Esophagus muscularis mucosa (tissue), 4 donors: ENCODE measurements around the gene GLP2R. TPM values are rescaled to one million over a fixed set of nuclear protein-coding genes. Genes with fewer than 3 reads are reported as not detected.

Experiments
- DNase-seq: peaks from one replicate; pipeline ENCODE4 v3.0.0-alpha.2; 2017; ENCODE audit errors: extremely low spot score
- H3K27ac ChIP-seq, 4 donors: fragments of 200-600 bp; sonication (generic); replicated peaks in 1 of 4; 1 replicate in 3 of 4; 2 replicates in 1 of 4; pipeline ENCODE4 v1.5.1; 2016 to 2019; ENCODE audit warnings: mild to moderate bottlenecking in 1 of 4
- H3K27me3 ChIP-seq, 4 donors: fragments of 200-600 bp; sonication (generic); one replicate each; pipeline versions ENCODE4 v1.5.1 to v1.6.0; 2016 to 2019
- H3K36me3 ChIP-seq, 4 donors: fragments of 200-600 bp; sonication (generic); one replicate each; pipeline ENCODE4 v1.5.1; 2016 to 2019
- H3K4me1 ChIP-seq, 4 donors: fragments of 200-600 bp; sonication (generic); one replicate each; pipeline ENCODE4 v1.5.1; 2016 to 2019
- H3K4me3 ChIP-seq, 4 donors: fragments of 200-600 bp; sonication (generic); 1 replicate in 2 of 4; 2 replicates in 2 of 4; pipeline ENCODE4 v1.5.1; 2016 to 2019; ENCODE audit warnings: mild to moderate bottlenecking in 4 of 4, moderate library complexity in 1 of 4
- H3K9me3 ChIP-seq, 4 donors: fragments of 200-600 bp; sonication (generic); 1 replicate in 3 of 4; 2 replicates in 1 of 4; pipeline ENCODE4 v1.5.1; 2016 to 2019
- CTCF ChIP-seq, 3 experiments: fragments of 200-600 bp in 2 of 3; fragments of 450-650 bp in 1 of 3; sonication (generic) in 2 of 3; IDR thresholded peaks; one replicate each; pipeline ENCODE4 v1.5.1; 2017 to 2019; ENCODE audit warnings: antibody characterized with exemption in 3 of 3, mild to moderate bottlenecking in 2 of 3, moderate library complexity in 1 of 3
- EP300 ChIP-seq: sonication (generic); formaldehyde crosslinking; IDR thresholded peaks from one replicate; pipeline ENCODE4 v1.6.1; 2017; ENCODE audit warnings: antibody characterized with exemption
- POLR2A ChIP-seq: fragments of 450-650 bp; IDR thresholded peaks from one replicate; pipeline ENCODE4 v1.6.1; 2017; ENCODE audit warnings: antibody characterized with exemption, moderate library complexity, mild to moderate bottlenecking, low read depth
- POLR2AphosphoS5 ChIP-seq, 2 donors: sonication (generic); formaldehyde crosslinking; IDR thresholded peaks; one replicate each; pipeline ENCODE4 v1.6.1; 2017; ENCODE audit warnings: antibody characterized with exemption in 2 of 2
- WGBS: methylation state at CpG from one replicate; pipeline ENCODE4 v1.1.5; 2018; 5-methylcytosine and 5-hydroxymethylcytosine counted together
- intact Hi-C: fragments of 100-400 bp; cut with DNase I; formaldehyde crosslinking; loops from one replicate; pipeline ENCODE4 v1.15.1; 2023
- total RNA-seq, 4 donors: library from RNA; depleted of rRNA; stranded (reverse); fragments of >200 nt; gene quantifications; one replicate each; pipeline versions ENCODE4 v1.1.0 to v1.2.1, GENCODE V29; 2016

GLP2R gene
- total RNA-seq, 4 donors from 2014 or later = 9.1 to 16.6 (median 14.6) TPM

DNA sequence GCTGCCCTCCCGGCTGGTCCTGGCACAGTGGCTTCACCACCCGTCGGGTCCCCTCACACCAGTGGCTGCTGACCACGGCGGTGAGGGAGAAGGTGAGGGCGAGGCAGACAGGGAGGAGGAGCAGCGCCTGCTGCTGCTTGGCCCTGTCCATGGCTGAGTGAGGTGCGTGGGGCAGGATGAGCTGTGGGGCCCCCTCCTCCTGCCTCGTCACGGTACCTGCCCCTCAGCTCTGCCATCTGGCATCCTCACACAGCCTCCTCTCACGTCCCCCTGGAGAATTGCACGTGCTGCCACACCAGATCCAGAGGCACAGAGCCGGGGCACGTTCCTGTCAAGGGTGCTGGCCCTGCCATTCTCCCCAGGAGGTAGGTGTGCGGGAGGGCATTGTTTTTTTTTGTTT, 3.8 kb upstream of the GLP2R start, which contains the start of gene GSG1L2:
Gene GSG1L2, minus strand, starts transcription at position 159 of the 400 bp plus-strand sequence. Its CDS starts 8 bp downstream, at position 151.
- Histone ChIP-seq H3K36me3 (no peaks in the 10 kb centered on the region), H3K9me3 (no peaks in the 10 kb centered on the region), H3K27me3 (no peaks in the 10 kb centered on the region), H3K27ac (peak within 1 kb of the TSS in 2 of 4 donors; percentile 27 to 28), H3K4me3 (no peak within 1 kb of the TSS), H3K4me1 (peaks cover 0 to 24% (median 20%) of the 10 kb centered on the region in 4 donors)
- no peak for TF ChIP-seq EP300
- TF ChIP-seq POLR2A = no peak
- TF ChIP-seq CTCF (IDR thresholded peaks at IDR 0.05) = no peak
- no peak for DNase-seq
- 66% methylated on average over 15 of the region's 15 CpGs for WGBS
- intact Hi-C loops = no loop called here

GRCh38 chr17:9824094-9824493, 1.6 kb upstream of the GLP2R start:
- 63% methylated on average over 4 of the region's 4 CpGs for WGBS
- no peaks in the 10 kb centered on the region for H3K27me3 ChIP-seq
- DNase-seq = no peak

DNA sequence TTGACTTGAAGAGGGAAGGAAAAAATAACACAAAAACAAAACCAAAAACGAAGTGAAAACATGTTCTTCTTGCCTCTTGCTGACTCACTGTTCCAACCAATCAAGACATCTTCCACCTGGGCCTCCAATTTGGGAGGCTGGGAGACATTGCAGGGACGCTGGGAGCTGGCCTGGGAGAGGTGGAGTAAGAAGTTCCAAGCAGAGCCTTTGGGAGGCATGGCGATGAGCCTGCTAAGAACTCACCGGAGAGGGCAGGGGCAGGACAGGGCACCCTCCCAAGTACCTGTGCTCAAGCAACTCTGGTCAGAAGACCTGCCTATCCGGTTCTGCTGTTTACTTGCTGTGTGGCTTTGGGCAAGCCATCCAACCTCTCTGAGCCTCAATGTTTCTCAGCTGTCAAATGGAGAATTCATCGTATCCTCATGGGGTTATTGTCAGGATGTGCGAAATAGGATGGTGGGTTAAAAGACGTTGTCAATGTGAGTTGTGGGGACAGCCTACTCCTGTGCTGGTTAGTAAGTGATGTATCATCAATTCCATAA, 856 bp upstream of the GLP2R start:
- no peak for TF ChIP-seq POLR2AphosphoS5 (IDR thresholded peaks at IDR 0.05)
- intact Hi-C loops = loop anchor here (5.0 kb wide), 1 partner anchor 47 kb away; no protein-coding TSS in a partner anchor
- no peak overlapping the region for H3K27ac ChIP-seq
- H3K9me3 ChIP-seq = no peaks in the 10 kb centered on the region
- DNase-seq = no peak
- WGBS = 86% methylated on average over 7 of the region's 8 CpGs
- H3K36me3 ChIP-seq = no peaks in the 10 kb centered on the region
- peaks cover 0 to 48% (median 40%) of the 10 kb centered on the region in 4 donors for H3K4me1 ChIP-seq
- no peaks in the 10 kb centered on the region for H3K27me3 ChIP-seq
- no peak overlapping the region for H3K4me3 ChIP-seq

More at GRCh38 chr17:9824094-9824493, 1.6 kb upstream of the GLP2R start:
- no peaks in the 10 kb centered on the region for H3K9me3 ChIP-seq
- TF ChIP-seq POLR2A (no peak), EP300 (no peak), CTCF (IDR thresholded peaks at IDR 0.05) (no peak), POLR2AphosphoS5 (IDR thresholded peaks at IDR 0.05) (no peak)
- intact Hi-C loops = no loop called here
- H3K27ac ChIP-seq = no peak overlapping the region
- H3K4me3 ChIP-seq = no peak overlapping the region
- H3K4me1 ChIP-seq = peaks cover 0 to 41% (median 32%) of the 10 kb centered on the region in 4 donors
- H3K36me3 ChIP-seq = no peaks in the 10 kb centered on the region

DNA sequence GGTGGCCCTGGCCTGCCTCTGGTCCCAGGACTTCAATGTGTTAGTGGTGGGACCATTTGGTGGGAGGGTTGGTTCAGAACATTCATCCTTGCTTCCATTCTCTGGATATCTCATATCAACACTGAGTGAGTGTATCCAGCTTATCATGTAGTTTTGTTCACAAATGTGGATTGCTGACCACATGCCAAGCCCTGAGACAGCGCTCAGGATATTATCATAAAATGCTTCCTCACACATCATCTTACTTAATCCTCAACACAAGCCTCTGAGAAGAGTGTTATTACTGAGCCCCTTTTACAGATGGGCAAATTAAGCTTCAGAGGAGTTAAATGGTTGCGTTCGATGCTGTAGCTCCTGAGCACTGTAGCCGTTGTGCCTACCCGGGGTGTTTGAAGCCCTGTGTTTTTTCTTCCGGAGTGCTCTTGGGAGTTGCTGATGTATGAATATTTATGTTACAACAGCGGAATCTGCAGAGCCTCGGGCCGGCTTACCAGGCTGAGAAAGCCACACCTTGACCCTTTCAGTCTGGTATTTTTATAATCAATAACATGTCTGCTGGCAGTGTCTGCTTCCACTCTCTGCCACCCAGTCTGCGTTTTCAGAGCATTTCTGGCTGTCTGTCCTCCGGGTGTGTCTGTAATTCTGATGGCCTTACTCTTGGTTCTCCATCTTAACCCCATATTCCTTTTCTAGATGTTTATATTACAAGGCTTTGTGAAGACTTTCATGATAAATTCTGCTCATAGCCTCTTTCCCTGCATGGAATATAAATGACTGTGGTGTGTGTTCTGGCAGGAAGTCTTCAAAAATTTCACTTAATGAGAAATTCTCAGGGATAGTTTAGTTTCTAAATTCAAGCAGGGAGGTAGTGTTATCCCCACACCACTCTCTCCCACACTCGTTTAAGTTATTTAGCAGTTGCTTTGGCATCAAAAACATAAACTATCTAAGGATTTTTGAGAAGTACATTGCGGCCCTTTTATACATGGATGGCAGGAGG, 2.9 kb downstream of the GLP2R start:
- WGBS = 36% methylated on average over 12 of the region's 13 CpGs
- TF ChIP-seq EP300 (no peak), POLR2AphosphoS5 (IDR thresholded peaks at IDR 0.05) (peak in 1 of 2 donors; percentile 47)
- no peaks in the 10 kb centered on the region for H3K9me3 ChIP-seq
- H3K4me1 ChIP-seq = peaks cover 0 to 42% (median 42%) of the 10 kb centered on the region in 4 donors
- intact Hi-C loops = loop anchor here (5.0 kb wide), 1 partner anchor 44 kb away; no protein-coding TSS in a partner anchor
- no peak for DNase-seq
- H3K4me3 ChIP-seq = peak overlapping the region in 3 of 4 donors; percentile 3 to 21 (median 6)
- no peaks in the 10 kb centered on the region for H3K36me3 ChIP-seq
- H3K27ac ChIP-seq = peak overlapping the region; percentile 45 to 79 (median 66)
- H3K27me3 ChIP-seq = no peaks in the 10 kb centered on the region

GRCh38 chr17:9829343-9829742, 3.6 kb downstream of the GLP2R start:
- TF ChIP-seq EP300 (no peak), POLR2A (no peak), CTCF (IDR thresholded peaks at IDR 0.05) (no peak), POLR2AphosphoS5 (IDR thresholded peaks at IDR 0.05) (no peak)
- WGBS = 85% methylated on average over 2 of the region's 2 CpGs
- Histone ChIP-seq H3K27me3 (no peaks in the 10 kb centered on the region), H3K4me3 (no peak overlapping the region), H3K27ac (peak overlapping the region; percentile 45 to 79 (median 66)), H3K4me1 (peaks cover 0 to 42% (median 42%) of the 10 kb centered on the region in 4 donors), H3K36me3 (no peaks in the 10 kb centered on the region), H3K9me3 (no peaks in the 10 kb centered on the region)
- DNase-seq = no peak
- intact Hi-C loops = loop anchor here (5.0 kb wide), 1 partner anchor 43 kb away; no protein-coding TSS in a partner anchor
